ENCODE measurements around the gene TAOK3. TPM values are rescaled to one million over a fixed set of nuclear protein-coding genes. Genes with fewer than 3 reads are reported as not detected.
"Not testable (repeated sequence)": the region's sequence is repeated elsewhere in the genome, so short reads cannot be mapped to it uniquely, and the experiment has no call there.

Gene TAOK3
- total RNA-seq, 2 experiments from 2014 or later: 60.5 to 64.9 TPM

DNA sequence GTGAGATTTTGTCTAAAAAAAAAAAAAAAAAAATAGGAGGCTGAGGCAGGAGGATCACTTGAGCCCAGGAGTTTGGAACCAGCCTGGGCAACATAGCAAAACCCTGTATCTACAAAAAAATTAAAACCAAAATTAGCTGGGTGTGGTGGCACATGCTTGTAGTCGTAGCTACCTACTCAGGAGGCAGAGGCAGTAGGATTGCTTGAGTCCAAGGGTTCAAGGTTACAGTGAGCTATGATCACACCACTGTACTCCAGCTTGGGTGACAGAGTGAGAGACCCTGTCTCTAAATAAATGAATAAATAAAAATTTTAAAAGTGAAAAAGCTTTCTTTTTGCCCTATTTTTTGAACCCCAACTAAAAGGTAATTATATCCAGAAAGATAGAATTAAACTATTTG lies 123.2 kb downstream of the TAOK3 start:
- no peak for DNase-seq
- no peak overlapping the region for H3K4me3 Mint-ChIP-seq
- no peaks in the 10 kb centered on the region for H3K9me3 Mint-ChIP-seq (ENCODE audit: low read depth)
- H3K4me1 Mint-ChIP-seq: no peaks in the 10 kb centered on the region
- peaks cover 10% of the 10 kb centered on the region for H3K36me3 Mint-ChIP-seq
- H3K27ac Mint-ChIP-seq: no peak overlapping the region
- H3K27me3 Mint-ChIP-seq: no peaks in the 10 kb centered on the region
- no peak for ATAC-seq
- CTCF ChIA-PET: no interaction called here

DNA sequence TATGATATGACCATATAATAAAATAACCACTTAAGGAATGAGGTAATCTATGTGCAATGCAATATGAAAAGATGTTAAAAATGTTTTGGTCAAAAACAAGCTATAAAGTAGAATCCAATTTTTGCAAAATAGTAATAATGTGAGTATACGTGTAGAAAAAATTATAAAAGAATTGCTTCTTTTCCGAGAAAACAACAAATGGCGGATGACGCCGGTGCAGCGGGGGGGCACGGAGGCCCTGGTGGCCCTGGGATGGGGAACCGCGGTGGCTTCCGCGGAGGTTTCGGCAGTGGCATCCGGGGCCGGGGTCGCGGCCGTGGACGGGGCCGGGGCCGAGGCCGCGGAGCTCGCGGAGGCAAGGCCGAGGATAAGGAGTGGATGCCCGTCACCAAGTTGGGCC lies 126.8 kb downstream of the TAOK3 start:
- ATAC-seq; CTCF ChIA-PET; H3K27me3 Mint-ChIP-seq; H3K36me3 Mint-ChIP-seq; H3K4me1 Mint-ChIP-seq; H3K4me3 Mint-ChIP-seq; H3K27ac Mint-ChIP-seq; DNase-seq; H3K9me3 Mint-ChIP-seq (ENCODE audit: low read depth): not testable (repeated sequence)

DNA sequence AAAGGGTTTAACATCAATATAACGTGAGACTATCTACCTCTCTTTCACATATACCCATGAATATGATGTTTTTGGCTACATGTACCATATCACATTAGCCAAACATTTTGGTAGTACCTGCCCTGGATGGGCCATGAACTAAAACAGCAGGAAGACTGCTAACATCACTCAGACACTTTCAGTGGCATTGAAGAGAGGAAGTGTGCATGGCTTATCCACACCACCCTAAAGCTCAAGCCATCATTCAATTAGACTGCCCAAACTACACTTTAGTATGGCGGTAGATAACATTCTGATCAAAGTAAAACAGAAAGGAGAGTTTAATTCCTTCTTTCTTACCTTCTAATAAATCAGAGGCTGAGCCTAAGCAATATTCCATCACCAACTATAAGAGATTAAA lies 133.8 kb downstream of the TAOK3 start:
- Mint-ChIP-seq H3K9me3 (ENCODE audit: low read depth) (no peaks in the 10 kb centered on the region), H3K4me1 (peaks cover 17% of the 10 kb centered on the region), H3K36me3 (peaks cover 33% of the 10 kb centered on the region), H3K27me3 (no peaks in the 10 kb centered on the region), H3K4me3 (no peak overlapping the region), H3K27ac (no peak overlapping the region)
- DNase-seq: no peak
- ATAC-seq: no peak
- CTCF ChIA-PET: interaction anchor here (1.3 kb wide), 1 partner anchor 137 kb away, joined by 5 read pairs; the partner anchor contains the start of gene SUDS3

DNA sequence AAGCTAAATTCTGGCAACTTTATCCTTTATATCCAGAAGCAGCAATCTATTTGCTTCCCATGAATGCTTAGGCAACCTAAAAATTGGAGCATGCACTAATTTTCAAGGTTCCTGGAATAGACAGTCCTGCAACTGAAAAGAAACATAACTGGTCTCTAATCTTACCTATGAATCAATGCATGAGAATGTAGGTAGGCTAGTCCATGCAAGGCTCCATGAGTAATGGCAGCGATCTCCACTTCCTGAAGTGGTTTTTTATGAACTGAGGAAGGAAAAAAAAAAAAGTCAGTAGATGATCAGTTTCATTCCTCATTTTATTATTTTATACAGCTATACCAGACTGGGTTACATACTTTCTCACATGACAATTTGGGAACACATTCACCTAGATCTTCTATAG lies 134.8 kb downstream of the TAOK3 start:
- CTCF ChIA-PET: interaction anchor here (1.3 kb wide), 1 partner anchor 138 kb away, joined by 5 read pairs; the partner anchor contains the start of gene SUDS3
- DNase-seq (no peak), ATAC-seq (no peak)
- peaks cover 17% of the 10 kb centered on the region for H3K4me1 Mint-ChIP-seq
- H3K4me3 Mint-ChIP-seq: no peak overlapping the region
- H3K9me3 Mint-ChIP-seq (ENCODE audit: low read depth): peaks cover 2% of the 10 kb centered on the region
- peaks cover 38% of the 10 kb centered on the region for H3K36me3 Mint-ChIP-seq
- H3K27me3 Mint-ChIP-seq: no peaks in the 10 kb centered on the region
- H3K27ac Mint-ChIP-seq: peak overlapping the region; percentile 24

DNA sequence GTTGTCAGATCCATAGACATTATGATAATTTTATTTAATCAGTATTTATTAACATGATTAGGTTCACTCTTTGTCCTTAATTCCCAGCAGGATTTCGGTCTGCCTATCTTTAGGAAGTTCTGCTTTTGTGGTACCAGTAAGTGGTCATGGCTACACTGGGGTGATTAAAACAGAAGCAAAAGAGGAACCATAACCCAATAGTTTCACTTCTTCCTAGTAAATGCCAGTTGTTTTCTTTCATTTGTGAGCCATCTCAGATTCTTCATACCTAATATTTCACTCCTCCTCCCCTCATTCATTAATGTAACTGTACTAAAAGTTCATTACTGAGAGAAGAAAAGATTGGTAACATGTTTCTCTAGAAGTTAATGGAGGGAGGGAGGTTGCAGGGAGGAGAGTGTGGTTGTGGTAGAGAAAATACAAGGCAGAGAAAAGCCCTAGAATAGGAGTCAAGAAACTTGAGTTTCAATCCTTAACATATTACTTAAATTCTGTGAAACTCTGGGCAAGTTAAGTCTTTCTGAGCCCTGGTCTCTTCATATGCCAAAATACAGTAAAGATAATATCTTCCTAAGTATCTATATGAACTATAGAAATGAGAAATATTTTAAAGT lies 135.5 kb downstream of the TAOK3 start:
- peaks cover 41% of the 10 kb centered on the region for H3K36me3 Mint-ChIP-seq
- H3K4me1 Mint-ChIP-seq: peaks cover 17% of the 10 kb centered on the region
- CTCF ChIA-PET: no interaction called here
- peaks cover 2% of the 10 kb centered on the region for H3K9me3 Mint-ChIP-seq (ENCODE audit: low read depth)
- no peaks in the 10 kb centered on the region for H3K27me3 Mint-ChIP-seq
- DNase-seq (no peak), ATAC-seq (no peak)
- H3K4me3 Mint-ChIP-seq: no peak overlapping the region
- H3K27ac Mint-ChIP-seq: peak overlapping the region; percentile 61

DNA sequence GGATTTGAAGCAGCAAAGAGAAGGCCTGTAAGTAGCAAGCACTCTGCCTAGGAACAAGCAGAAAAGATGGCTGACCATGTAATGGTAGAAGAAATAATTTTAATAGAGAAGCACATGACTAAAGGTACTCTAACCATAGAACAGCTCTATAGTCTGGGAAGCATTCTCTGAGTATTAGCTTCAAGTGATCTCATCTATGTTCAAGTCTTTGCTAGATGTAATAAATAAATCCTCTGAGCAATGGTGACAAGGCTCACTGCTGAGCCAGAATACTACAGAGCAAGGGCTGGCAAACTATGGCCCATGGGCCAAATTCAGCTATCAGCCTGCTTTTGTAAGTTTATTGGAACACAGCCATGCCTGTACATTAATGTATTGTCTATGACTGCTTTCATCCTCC lies 152.0 kb downstream of the TAOK3 start:
- DNase-seq (no peak), ATAC-seq (no peak)
- Mint-ChIP-seq H3K4me1 (no peaks in the 10 kb centered on the region), H3K27me3 (no peaks in the 10 kb centered on the region), H3K36me3 (peaks cover 13% of the 10 kb centered on the region), H3K27ac (no peak overlapping the region), H3K4me3 (no peak overlapping the region), H3K9me3 (ENCODE audit: low read depth) (no peaks in the 10 kb centered on the region)
- CTCF ChIA-PET: interaction anchor here (0.7 kb wide), 1 partner anchor 99 kb away, joined by 3 read pairs; no protein-coding TSS in a partner anchor

DNA sequence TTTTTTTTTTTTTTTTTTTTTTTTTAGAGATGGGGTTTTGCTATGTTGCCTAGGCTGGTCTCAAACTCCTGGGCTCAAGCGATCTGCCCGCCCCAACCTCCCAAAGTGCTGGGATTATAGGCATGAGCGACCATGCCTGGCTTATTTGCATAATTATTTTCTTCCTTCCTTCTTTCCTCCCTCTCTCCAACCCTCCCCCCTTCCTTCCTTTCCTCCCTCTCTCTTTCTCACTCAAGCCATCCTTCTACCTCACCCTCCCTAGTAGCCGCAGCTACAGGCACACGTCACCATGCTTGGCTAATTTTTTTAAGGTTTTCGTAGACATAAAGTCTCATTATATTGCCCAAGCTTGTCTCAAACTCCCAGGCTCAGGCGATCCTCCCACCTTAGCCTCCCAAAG lies 152.9 kb downstream of the TAOK3 start:
- no peak overlapping the region for H3K27ac Mint-ChIP-seq
- no peaks in the 10 kb centered on the region for H3K27me3 Mint-ChIP-seq
- H3K9me3 Mint-ChIP-seq (ENCODE audit: low read depth): no peaks in the 10 kb centered on the region
- peaks cover 16% of the 10 kb centered on the region for H3K36me3 Mint-ChIP-seq
- ATAC-seq (no peak), DNase-seq (no peak)
- H3K4me1 Mint-ChIP-seq: no peaks in the 10 kb centered on the region
- CTCF ChIA-PET: no interaction called here
- H3K4me3 Mint-ChIP-seq: no peak overlapping the region

DNA sequence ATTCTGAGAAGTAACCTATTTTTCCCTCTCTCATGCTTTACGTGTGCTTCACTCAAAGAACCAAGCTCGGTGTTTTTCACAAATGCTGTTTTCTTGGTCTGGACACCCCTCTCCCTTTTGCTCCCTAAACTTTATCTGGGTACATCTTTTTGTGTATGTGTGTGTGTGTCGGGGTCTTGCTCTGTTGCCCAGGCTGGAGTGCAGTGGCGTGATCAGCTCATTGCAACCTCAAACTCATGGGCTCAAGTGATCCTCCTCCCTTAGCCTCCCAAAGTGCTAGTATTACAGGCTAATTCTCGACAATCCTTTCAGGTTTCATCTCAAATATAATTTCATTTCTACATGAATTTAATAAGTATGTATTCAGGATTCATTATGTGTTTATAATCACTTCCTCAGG lies 153.6 kb downstream of the TAOK3 start:
- Mint-ChIP-seq H3K27ac (no peak overlapping the region), H3K4me3 (no peak overlapping the region), H3K27me3 (no peaks in the 10 kb centered on the region), H3K4me1 (no peaks in the 10 kb centered on the region), H3K9me3 (ENCODE audit: low read depth) (no peaks in the 10 kb centered on the region), H3K36me3 (peaks cover 14% of the 10 kb centered on the region)
- no peak for ATAC-seq
- DNase-seq: no peak
- CTCF ChIA-PET: no interaction called here

DNA sequence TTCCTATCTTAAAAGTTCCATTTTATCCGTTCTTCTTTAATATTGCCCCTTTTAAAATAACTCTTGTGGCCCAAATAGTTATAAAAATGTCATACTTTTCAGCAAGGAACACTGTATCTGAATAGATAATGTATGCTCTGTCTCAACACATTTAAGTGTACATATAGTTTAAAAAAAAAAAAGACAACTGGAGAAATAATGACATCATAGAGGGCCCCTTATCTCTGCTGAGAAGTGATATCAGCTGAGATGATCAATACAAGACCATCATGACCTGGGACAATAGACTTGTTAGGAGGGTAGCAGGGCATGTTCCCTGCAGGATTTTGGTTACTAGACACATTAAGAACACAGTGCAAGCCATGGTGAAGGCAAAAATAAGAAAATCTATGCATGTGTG lies 159.3 kb downstream of the TAOK3 start:
- H3K36me3 Mint-ChIP-seq: peaks cover 20% of the 10 kb centered on the region
- no peaks in the 10 kb centered on the region for H3K4me1 Mint-ChIP-seq
- H3K27me3 Mint-ChIP-seq: no peaks in the 10 kb centered on the region

DNA sequence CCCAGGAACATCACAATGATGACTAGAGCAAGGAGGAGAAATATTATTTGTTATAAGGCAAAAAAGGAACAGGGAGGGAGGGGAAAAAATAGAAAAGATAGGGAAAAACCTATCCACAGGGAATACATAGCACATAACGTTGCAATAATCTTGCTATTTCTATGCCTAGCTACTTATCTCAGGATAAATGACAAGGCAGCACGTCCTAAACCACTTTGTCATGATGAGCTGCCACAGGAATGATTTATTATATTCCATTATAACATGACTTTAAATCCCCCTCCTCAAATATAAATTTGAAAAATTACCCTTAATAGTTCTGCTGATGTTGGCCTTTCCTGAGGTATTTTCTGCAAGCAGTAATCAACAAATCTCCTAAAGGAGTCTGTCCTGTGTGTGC lies 160.1 kb downstream of the TAOK3 start:
- peaks cover 21% of the 10 kb centered on the region for H3K36me3 Mint-ChIP-seq
- CTCF ChIA-PET: interaction anchor here (1.5 kb wide), 1 partner anchor 163 kb away, joined by 3 read pairs; no protein-coding TSS in a partner anchor
- H3K27me3 Mint-ChIP-seq: no peaks in the 10 kb centered on the region
- no peaks in the 10 kb centered on the region for H3K9me3 Mint-ChIP-seq (ENCODE audit: low read depth)
- ATAC-seq: no peak
- H3K4me1 Mint-ChIP-seq: no peaks in the 10 kb centered on the region
- H3K4me3 Mint-ChIP-seq: no peak overlapping the region
- DNase-seq: no peak
- no peak overlapping the region for H3K27ac Mint-ChIP-seq

More for the DNA sequence above, 159.3 kb downstream of the TAOK3 start:
- Mint-ChIP-seq H3K27ac (no peak overlapping the region), H3K4me3 (no peak overlapping the region), H3K9me3 (ENCODE audit: low read depth) (no peaks in the 10 kb centered on the region)
- CTCF ChIA-PET: interaction anchor here (1.3 kb wide), 1 partner anchor 32 kb away, joined by 3 read pairs; no protein-coding TSS in a partner anchor
- no peak for ATAC-seq
- DNase-seq: no peak

DNA sequence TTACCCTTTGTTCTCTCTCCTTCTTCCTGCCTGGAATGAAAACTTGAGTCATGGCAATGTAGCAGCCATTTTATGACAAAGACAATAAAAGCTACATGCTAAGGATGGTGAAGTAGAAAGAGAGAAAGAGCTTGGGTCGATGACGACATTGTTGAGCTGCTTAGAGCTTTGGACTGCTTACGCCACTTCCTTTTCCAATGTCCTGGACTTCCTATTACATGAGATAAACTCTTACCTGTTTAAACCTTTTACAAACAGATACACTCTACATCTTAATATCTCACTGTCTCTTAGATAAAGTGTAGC lies 166.6 kb downstream of the TAOK3 start:
- peaks cover 13% of the 10 kb centered on the region for H3K36me3 Mint-ChIP-seq
- ATAC-seq: no peak
- CTCF ChIA-PET: no interaction called here
- peak overlapping the region; percentile 27 for H3K27ac Mint-ChIP-seq
- no peaks in the 10 kb centered on the region for H3K27me3 Mint-ChIP-seq
- no peak overlapping the region for H3K4me3 Mint-ChIP-seq
- no peaks in the 10 kb centered on the region for H3K9me3 Mint-ChIP-seq (ENCODE audit: low read depth)
- peaks cover 12% of the 10 kb centered on the region for H3K4me1 Mint-ChIP-seq
- no peak for DNase-seq

DNA sequence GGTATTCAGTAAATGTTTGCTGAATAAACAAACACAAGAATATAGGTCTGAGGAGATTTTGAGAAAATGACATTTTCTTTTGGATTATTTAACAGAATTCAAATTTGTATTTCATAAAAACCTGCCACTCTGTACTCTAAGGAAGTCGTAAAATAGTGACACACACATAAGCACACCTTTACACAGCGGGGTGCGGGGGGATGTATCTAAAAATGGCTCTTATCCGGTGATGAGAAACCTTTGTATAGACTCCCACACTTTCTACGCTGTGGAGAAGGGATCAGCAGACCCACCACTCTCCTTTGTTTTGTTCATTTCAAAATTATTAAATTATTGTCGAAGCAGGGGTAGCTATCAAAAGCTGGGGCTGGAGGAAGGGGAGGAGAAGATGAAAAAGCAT lies 178.7 kb downstream of the TAOK3 start:
- peaks cover 24% of the 10 kb centered on the region for H3K36me3 Mint-ChIP-seq
- no peak for DNase-seq
- CTCF ChIA-PET: no interaction called here
- ATAC-seq: no peak
- no peaks in the 10 kb centered on the region for H3K9me3 Mint-ChIP-seq (ENCODE audit: low read depth)
- no peak overlapping the region for H3K27ac Mint-ChIP-seq
- no peak overlapping the region for H3K4me3 Mint-ChIP-seq
- H3K27me3 Mint-ChIP-seq: no peaks in the 10 kb centered on the region
- H3K4me1 Mint-ChIP-seq: no peaks in the 10 kb centered on the region

DNA sequence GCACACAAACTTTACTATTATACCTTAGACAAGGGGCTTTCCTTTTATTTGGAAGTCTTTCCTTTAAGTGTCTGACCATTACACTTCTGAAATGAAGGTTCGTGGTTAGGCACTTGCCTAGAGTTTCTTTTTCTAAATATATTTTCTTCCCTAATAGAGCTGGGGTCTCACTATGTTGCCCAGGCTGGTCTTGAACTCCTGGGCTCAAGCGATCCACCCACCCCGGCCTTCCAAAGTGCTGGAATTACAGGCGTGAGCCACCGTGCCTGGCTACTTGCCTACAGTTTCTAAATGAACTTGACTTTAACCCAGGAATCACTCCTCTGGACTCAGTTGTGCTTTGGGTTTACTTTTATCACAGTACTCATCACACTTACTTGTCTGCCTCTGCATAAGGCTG lies 179.2 kb downstream of the TAOK3 start:
- Mint-ChIP-seq H3K27ac (no peak overlapping the region), H3K4me1 (no peaks in the 10 kb centered on the region), H3K36me3 (peaks cover 19% of the 10 kb centered on the region), H3K9me3 (ENCODE audit: low read depth) (no peaks in the 10 kb centered on the region), H3K27me3 (no peaks in the 10 kb centered on the region), H3K4me3 (no peak overlapping the region)
- DNase-seq (no peak), ATAC-seq (no peak)
- CTCF ChIA-PET: interaction anchor here (1.5 kb wide), 1 partner anchor 13 kb away, joined by 4 read pairs; no protein-coding TSS in a partner anchor

DNA sequence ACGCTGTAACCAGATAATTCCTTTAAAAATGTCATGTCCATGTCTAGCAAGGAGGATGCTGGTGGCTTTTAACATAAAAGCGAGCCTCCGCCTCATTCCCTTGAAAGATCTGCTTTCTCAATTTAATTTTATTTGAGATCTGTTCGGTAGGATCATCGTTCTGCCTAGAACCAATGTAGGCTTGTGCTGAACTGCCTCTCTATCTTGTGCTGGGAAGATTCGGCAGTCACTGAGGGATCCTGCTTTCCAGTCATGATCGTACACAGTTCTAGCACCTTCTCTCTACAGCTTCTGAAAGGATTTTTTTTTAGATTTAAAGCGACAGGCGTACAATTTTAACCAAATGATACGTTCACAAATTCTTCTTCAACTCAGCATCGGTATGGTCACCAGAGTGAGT lies 182.4 kb downstream of the TAOK3 start:
- no peak overlapping the region for H3K4me3 Mint-ChIP-seq
- no peaks in the 10 kb centered on the region for H3K9me3 Mint-ChIP-seq (ENCODE audit: low read depth)
- H3K36me3 Mint-ChIP-seq: peaks cover 19% of the 10 kb centered on the region
- no peak overlapping the region for H3K27ac Mint-ChIP-seq
- H3K27me3 Mint-ChIP-seq: no peaks in the 10 kb centered on the region
- CTCF ChIA-PET: no interaction called here
- DNase-seq (no peak), ATAC-seq (no peak)
- peaks cover 2% of the 10 kb centered on the region for H3K4me1 Mint-ChIP-seq
